ENCODE data around the gene ATP13A4. TPM values are rescaled to one million over a fixed set of nuclear protein-coding genes. Genes with fewer than 3 reads are reported as not detected.

The ATP13A4 gene
- total RNA-seq, 1 donor from 2014 or later: 0.27 TPM

GRCh38 chr3:193559100-193559499 is 4.4 kb upstream of the ATP13A4 start:
- Mint-ChIP-seq H3K4me3 (ENCODE audit: unreplicated experiment) (no peak overlapping the region), H3K36me3 (ENCODE audit: unreplicated experiment) (no peaks in the 10 kb centered on the region)

DNA sequence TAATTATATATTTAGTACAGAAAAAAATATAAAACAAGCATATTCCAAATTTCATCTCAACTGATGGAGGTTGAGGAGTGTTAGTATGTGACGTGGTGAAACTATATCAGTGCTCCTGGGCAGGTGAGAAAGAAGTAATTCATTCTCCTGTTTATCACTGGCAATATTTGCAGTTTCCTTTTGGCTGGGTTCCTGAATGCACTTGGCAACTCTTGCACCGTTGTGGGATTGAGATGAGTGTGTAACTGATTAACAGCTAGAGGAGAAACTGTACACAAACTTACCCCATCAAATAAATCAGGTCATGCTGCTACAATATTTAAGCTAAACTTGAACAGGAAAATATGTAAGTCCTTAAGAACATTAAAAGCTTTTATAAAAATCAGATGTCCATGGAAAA is 2.1 kb upstream of the ATP13A4 start:
- peaks cover 30% of the 10 kb centered on the region for H3K27me3 Mint-ChIP-seq (ENCODE audit: unreplicated experiment)
- TF ChIP-seq, protein P1, sequence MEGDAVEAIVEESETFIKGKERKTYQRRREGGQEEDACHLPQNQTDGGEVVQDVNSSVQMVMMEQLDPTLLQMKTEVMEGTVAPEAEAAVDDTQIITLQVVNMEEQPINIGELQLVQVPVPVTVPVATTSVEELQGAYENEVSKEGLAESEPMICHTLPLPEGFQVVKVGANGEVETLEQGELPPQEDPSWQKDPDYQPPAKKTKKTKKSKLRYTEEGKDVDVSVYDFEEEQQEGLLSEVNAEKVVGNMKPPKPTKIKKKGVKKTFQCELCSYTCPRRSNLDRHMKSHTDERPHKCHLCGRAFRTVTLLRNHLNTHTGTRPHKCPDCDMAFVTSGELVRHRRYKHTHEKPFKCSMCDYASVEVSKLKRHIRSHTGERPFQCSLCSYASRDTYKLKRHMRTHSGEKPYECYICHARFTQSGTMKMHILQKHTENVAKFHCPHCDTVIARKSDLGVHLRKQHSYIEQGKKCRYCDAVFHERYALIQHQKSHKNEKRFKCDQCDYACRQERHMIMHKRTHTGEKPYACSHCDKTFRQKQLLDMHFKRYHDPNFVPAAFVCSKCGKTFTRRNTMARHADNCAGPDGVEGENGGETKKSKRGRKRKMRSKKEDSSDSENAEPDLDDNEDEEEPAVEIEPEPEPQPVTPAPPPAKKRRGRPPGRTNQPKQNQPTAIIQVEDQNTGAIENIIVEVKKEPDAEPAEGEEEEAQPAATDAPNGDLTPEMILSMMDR (IDR thresholded peaks at IDR 0.05): no peak
- no peak overlapping the region for H3K27ac Mint-ChIP-seq (ENCODE audit: unreplicated experiment)
- no peaks in the 10 kb centered on the region for H3K36me3 Mint-ChIP-seq (ENCODE audit: unreplicated experiment)
- H3K9me3 Mint-ChIP-seq (ENCODE audit: unreplicated experiment): no peaks in the 10 kb centered on the region
- no peak for DNase-seq (ENCODE audit: extremely low spot score, unreplicated experiment)
- H3K4me3 Mint-ChIP-seq (ENCODE audit: unreplicated experiment): no peak overlapping the region
- no peaks in the 10 kb centered on the region for H3K4me1 Mint-ChIP-seq (ENCODE audit: unreplicated experiment)

More at GRCh38 chr3:193559100-193559499, 4.4 kb upstream of the ATP13A4 start:
- DNase-seq (ENCODE audit: extremely low spot score, unreplicated experiment): no peak
- Mint-ChIP-seq H3K4me1 (ENCODE audit: unreplicated experiment) (no peaks in the 10 kb centered on the region), H3K9me3 (ENCODE audit: unreplicated experiment) (no peaks in the 10 kb centered on the region), H3K27ac (ENCODE audit: unreplicated experiment) (no peak overlapping the region), H3K27me3 (ENCODE audit: unreplicated experiment) (peaks cover 14% of the 10 kb centered on the region)
- TF ChIP-seq, protein P1 (IDR thresholded peaks at IDR 0.05): no peak

GRCh38 chr3:193553586-193553985 is 1.1 kb downstream of the ATP13A4 start:
- Mint-ChIP-seq H3K27me3 (ENCODE audit: unreplicated experiment) (peaks cover 30% of the 10 kb centered on the region), H3K27ac (ENCODE audit: unreplicated experiment) (no peak overlapping the region), H3K4me1 (ENCODE audit: unreplicated experiment) (no peaks in the 10 kb centered on the region), H3K36me3 (ENCODE audit: unreplicated experiment) (no peaks in the 10 kb centered on the region), H3K4me3 (ENCODE audit: unreplicated experiment) (no peak overlapping the region), H3K9me3 (ENCODE audit: unreplicated experiment) (no peaks in the 10 kb centered on the region)
- TF ChIP-seq, protein P1 (IDR thresholded peaks at IDR 0.05): no peak
- DNase-seq (ENCODE audit: extremely low spot score, unreplicated experiment): no peak

GRCh38 chr3:193552923-193553322 is 1.8 kb downstream of the ATP13A4 start:
- H3K27me3 Mint-ChIP-seq (ENCODE audit: unreplicated experiment): peaks cover 26% of the 10 kb centered on the region
- no peak for DNase-seq (ENCODE audit: extremely low spot score, unreplicated experiment)
- H3K27ac Mint-ChIP-seq (ENCODE audit: unreplicated experiment): no peak overlapping the region
- no peak overlapping the region for H3K4me3 Mint-ChIP-seq (ENCODE audit: unreplicated experiment)
- H3K4me1 Mint-ChIP-seq (ENCODE audit: unreplicated experiment): no peaks in the 10 kb centered on the region
- H3K9me3 Mint-ChIP-seq (ENCODE audit: unreplicated experiment): no peaks in the 10 kb centered on the region
- TF ChIP-seq, protein P1 (IDR thresholded peaks at IDR 0.05): no peak
- H3K36me3 Mint-ChIP-seq (ENCODE audit: unreplicated experiment): no peaks in the 10 kb centered on the region

DNA sequence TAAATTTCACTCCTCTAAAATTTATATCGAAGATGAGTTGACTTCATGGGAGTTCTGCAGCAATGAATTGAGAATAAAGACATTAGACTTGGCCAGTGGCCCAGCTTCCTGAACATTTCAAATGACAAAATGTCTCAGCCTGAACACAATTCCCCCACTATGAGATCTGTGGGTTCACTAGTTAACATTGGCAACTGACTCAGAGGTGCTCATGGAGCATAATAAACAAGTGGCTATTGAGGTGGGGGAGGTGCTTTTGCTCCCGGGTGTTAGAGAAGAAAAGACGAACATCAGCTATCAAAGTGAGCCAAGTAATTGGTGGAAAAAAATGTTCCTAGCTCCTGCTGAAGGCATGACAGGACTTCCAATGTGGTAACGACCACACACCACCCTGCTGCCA is 6.3 kb downstream of the ATP13A4 start:
- TF ChIP-seq, protein P1 (IDR thresholded peaks at IDR 0.05): no peak
- DNase-seq (ENCODE audit: extremely low spot score, unreplicated experiment): no peak
- H3K9me3 Mint-ChIP-seq (ENCODE audit: unreplicated experiment): no peaks in the 10 kb centered on the region
- peaks cover 18% of the 10 kb centered on the region for H3K27me3 Mint-ChIP-seq (ENCODE audit: unreplicated experiment)
- no peak overlapping the region for H3K4me3 Mint-ChIP-seq (ENCODE audit: unreplicated experiment)
- H3K27ac Mint-ChIP-seq (ENCODE audit: unreplicated experiment): no peak overlapping the region
- no peaks in the 10 kb centered on the region for H3K4me1 Mint-ChIP-seq (ENCODE audit: unreplicated experiment)
- H3K36me3 Mint-ChIP-seq (ENCODE audit: unreplicated experiment): no peaks in the 10 kb centered on the region

Measured in osteocyte (in vitro differentiated cells).